HCT116 (cell line): ENCODE data around the gene TUBB8. TPM values are rescaled to one million over a fixed set of nuclear protein-coding genes. Genes with fewer than 3 reads are reported as not detected.

Experiments used
- ATAC-seq: fragments of 200-7000 bp; cut with Tn5 transposase; 2 replicates; pipeline ENCODE4 v1.9.1; 2020; ENCODE audit warnings: mild to moderate bottlenecking, moderate library complexity
- BruUV-seq: library from RNA; stranded (reverse); fragments of 400-500 nt; replicated peaks from 2 replicates; lab custom pipeline; 2021; lab: Mats Ljungman, UMichigan
- CTCF ChIA-PET: fragments of 300-600 bp; sonication (Branson Sonifier 250); formaldehyde crosslinking; loops from one replicate; lab custom pipeline; 2021; ENCODE audit warnings: antibody characterized with exemption; lab: Charles Lee
- POLR2A ChIA-PET: fragments of 300-600, 350-600 bp; sonication (Branson Sonifier 250); formaldehyde crosslinking; loops from one replicate; lab custom pipeline; 2021; ENCODE audit warnings: antibody characterized with exemption; lab: Charles Lee
- RAD21 ChIA-PET, 2 experiments: fragments of 300-600 bp; sonication (Branson Sonifier 250); formaldehyde crosslinking; loops; one replicate each; lab custom pipeline; 2023; ENCODE audit warnings: low total read pairs in 2 of 2; ENCODE audit not compliant: uncharacterized antibody in 2 of 2, unreplicated experiment in 2 of 2, low non-redundant PET in 1 of 2; lab: Charles Lee
- DNase-seq: peaks from one replicate; pipeline ENCODE4 v3.0.0-alpha.2; 2010; ENCODE audit warnings: low read depth, low spot score
- H2AFZ ChIP-seq: fragments of 200-600 bp; shearing (Covaris generic), sonication (generic); 2 replicates; pipeline ENCODE4 v1.6.1; 2017; ENCODE audit warnings: low read depth, mixed run types, mixed read lengths, antibody characterized with exemption, low read length; ENCODE audit not compliant: poor library complexity, severe bottlenecking
- H3K27ac ChIP-seq: 2 replicates; pipeline ENCODE4 v1.5.1; 2012; ENCODE audit warnings: low read depth, low read length
- H3K27me3 ChIP-seq: fragments of 200-600 bp; sonication (generic); 2 replicates; pipeline ENCODE4 v1.6.1; 2016; ENCODE audit warnings: mixed run types, low read length, mixed read lengths; ENCODE audit not compliant: insufficient read depth
- H3K36me3 ChIP-seq, 2 experiments: fragments of 200-500 bp in 1 of 2; fragments of 200-600 bp in 1 of 2; sonication (Bioruptor generic) in 1 of 2; sonication (generic) in 1 of 2; 2 replicates each; pipeline versions ENCODE4 v1.5.1 to v1.6.1; 2014 to 2016; ENCODE audit warnings: low read length in 2 of 2, inconsistent platforms in 1 of 2, mixed read lengths in 1 of 2, mixed run types in 1 of 2; ENCODE audit not compliant: insufficient read depth in 2 of 2, control insufficient read depth in 1 of 2
- H3K4me1 ChIP-seq, 2 experiments: fragments of 200-600 bp in 1 of 2; sonication (generic) in 1 of 2; 2 replicates each; pipeline versions ENCODE4 v1.5.1 to v1.6.1; 2012 to 2017; ENCODE audit warnings: low read length in 2 of 2, inconsistent platforms in 1 of 2, mild to moderate bottlenecking in 1 of 2, mixed read lengths in 1 of 2, mixed run types in 1 of 2, moderate library complexity in 1 of 2; ENCODE audit not compliant: insufficient read depth in 2 of 2, control insufficient read depth in 1 of 2
- H3K4me2 ChIP-seq: fragments of 200-600 bp; sonication (generic); 2 replicates; pipeline ENCODE4 v1.6.1; 2017; ENCODE audit warnings: mixed run types, low read length, mixed read lengths
- H3K4me3 ChIP-seq, 2 experiments: fragments of 200-600 bp in 1 of 2; sonication (generic) in 1 of 2; replicated peaks in 1 of 2; 2 replicates each; pipeline ENCODE4 v1.5.1; 2011 to 2016; ENCODE audit warnings: low read length in 2 of 2, control low read depth in 1 of 2, low read depth in 1 of 2, mild to moderate bottlenecking in 1 of 2, mixed read lengths in 1 of 2, mixed run types in 1 of 2
- H3K79me2 ChIP-seq: fragments of 200-600 bp; sonication (generic); 2 replicates; pipeline ENCODE4 v1.6.1; 2017; ENCODE audit warnings: mild to moderate bottlenecking, mixed run types, low read length, moderate library complexity, mixed read lengths; ENCODE audit not compliant: insufficient read depth
- H3K9ac ChIP-seq: fragments of 200-600 bp; sonication (generic); 2 replicates; pipeline ENCODE4 v1.6.1; 2016; ENCODE audit warnings: low read length, mixed read lengths
- H3K9me2 ChIP-seq: fragments of 200-600 bp; sonication (generic), shearing (Covaris generic); 2 replicates; pipeline ENCODE4 v1.6.1; 2017; ENCODE audit warnings: mixed run types, mild to moderate bottlenecking, moderate library complexity; ENCODE audit not compliant: insufficient read depth
- H3K9me3 ChIP-seq, 2 experiments: fragments of 200-500 bp in 1 of 2; fragments of 200-600 bp in 1 of 2; sonication (Bioruptor generic) in 1 of 2; sonication (generic) in 1 of 2; 2 replicates each; pipeline ENCODE4 v1.6.1; 2014 to 2017; ENCODE audit warnings: low read length in 2 of 2, mixed read lengths in 2 of 2, inconsistent platforms in 1 of 2, low read depth in 1 of 2, mild to moderate bottlenecking in 1 of 2, mixed run types in 1 of 2, moderate library complexity in 1 of 2; ENCODE audit not compliant: control insufficient read depth in 1 of 2, insufficient read depth in 1 of 2
- H4K20me1 ChIP-seq: fragments of 200-600 bp; sonication (generic), shearing (Covaris generic); 2 replicates; pipeline ENCODE4 v1.6.1; 2017; ENCODE audit warnings: mixed run types, mild to moderate bottlenecking, moderate library complexity; ENCODE audit not compliant: insufficient read depth
- EGR1 ChIP-seq: IDR thresholded peaks from 2 replicates; pipeline ENCODE4 v1.6.1; 2012; ENCODE audit warnings: low read depth
- EZH2 ChIP-seq: fragments of 200-600 bp; sonication (generic); IDR thresholded peaks from 2 replicates; pipeline ENCODE4 v1.6.1; 2017; ENCODE audit warnings: antibody characterized with exemption, mixed run types
- POLR2AphosphoS5 ChIP-seq: IDR thresholded peaks from 2 replicates; pipeline ENCODE4 v1.6.1; 2011; ENCODE audit warnings: mild to moderate bottlenecking, low read depth, low read length, moderate library complexity
- SP1 ChIP-seq: IDR thresholded peaks from 2 replicates; pipeline ENCODE4 v1.6.1; 2012; ENCODE audit warnings: low read depth
- SRF ChIP-seq: IDR thresholded peaks from 2 replicates; pipeline ENCODE4 v1.6.1; 2012; ENCODE audit warnings: low read depth
- ZFX ChIP-seq: fragments of 450-650 bp; IDR thresholded peaks from 2 replicates; pipeline ENCODE4 v1.6.1; 2017
- ZNF274 ChIP-seq: fragments of 200-500 bp; sonication (Bioruptor generic); IDR thresholded peaks from 2 replicates; pipeline ENCODE4 v1.6.1; 2014; ENCODE audit warnings: mild to moderate bottlenecking, low read depth, low read length, inconsistent platforms
- intact Hi-C: fragments of 100-400 bp; cut with micrococcal nuclease; formaldehyde crosslinking; loops from 2 replicates; pipeline ENCODE4 v1.10.0; 2022
- total RNA-seq: library from RNA; stranded (reverse); gene quantifications from one replicate; pipeline ENCODE4 v1.2.1, GENCODE V29; 2021; ENCODE audit not compliant: unreplicated experiment
- TF ChIP-seq, protein P1 (sequence below): IDR thresholded peaks from 2 replicates; pipeline ENCODE4 v1.6.1; 2012; ENCODE audit warnings: low read depth
- TF ChIP-seq, protein P2 (sequence below): IDR thresholded peaks from 2 replicates; pipeline ENCODE4 v1.6.1; 2011; ENCODE audit warnings: mild to moderate bottlenecking, low read length, moderate library complexity; ENCODE audit not compliant: insufficient replicate concordance; ENCODE audit errors: extremely low read depth

TUBB8 gene
- total RNA-seq, 1 experiment from 2014 or later, result 0.39 TPM

DNA sequence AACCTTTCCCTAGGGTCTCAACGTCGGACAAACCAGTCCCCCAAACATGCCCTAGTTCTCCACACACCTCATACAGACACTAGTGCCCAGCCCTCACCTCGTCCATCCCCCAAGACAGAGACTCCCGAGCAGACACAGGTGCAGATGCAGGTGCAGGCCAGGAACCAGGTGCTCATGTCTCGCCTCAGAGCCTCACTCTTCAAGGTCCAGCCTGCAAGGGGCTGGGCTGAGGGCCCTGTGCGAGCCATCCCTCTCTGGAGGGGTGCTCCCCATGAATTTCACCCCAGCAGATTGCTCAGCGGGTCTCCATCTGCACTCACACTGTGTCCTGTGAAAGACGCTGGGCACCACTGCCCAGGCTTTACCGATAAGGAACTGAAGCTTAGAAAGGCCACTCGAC, 36.9 kb upstream of the TUBB8 start:
- Histone ChIP-seq H3K4me1 (peaks cover 3 to 5% of the 10 kb centered on the region in 2 experiments; a peak in 2 of 4 replicates), H3K4me2 (no peak overlapping the region), H3K4me3 (no peak overlapping the region), H3K27me3 (no peaks in the 10 kb centered on the region), H3K27ac (no peak overlapping the region), H3K79me2 (no peaks in the 10 kb centered on the region), H2AFZ (no peak overlapping the region), H3K36me3 (no peaks in the 10 kb centered on the region), H3K9me2 (no peaks in the 10 kb centered on the region), H4K20me1 (no peaks in the 10 kb centered on the region), H3K9me3 (no peaks in the 10 kb centered on the region), H3K9ac (no peak overlapping the region)
- TF ChIP-seq EGR1 (no peak), ZFX (no peak), ZNF274 (no peak), EZH2 (no peak), SP1 (no peak), SRF (no peak), POLR2AphosphoS5 (no peak)
- TF ChIP-seq, protein P1, sequence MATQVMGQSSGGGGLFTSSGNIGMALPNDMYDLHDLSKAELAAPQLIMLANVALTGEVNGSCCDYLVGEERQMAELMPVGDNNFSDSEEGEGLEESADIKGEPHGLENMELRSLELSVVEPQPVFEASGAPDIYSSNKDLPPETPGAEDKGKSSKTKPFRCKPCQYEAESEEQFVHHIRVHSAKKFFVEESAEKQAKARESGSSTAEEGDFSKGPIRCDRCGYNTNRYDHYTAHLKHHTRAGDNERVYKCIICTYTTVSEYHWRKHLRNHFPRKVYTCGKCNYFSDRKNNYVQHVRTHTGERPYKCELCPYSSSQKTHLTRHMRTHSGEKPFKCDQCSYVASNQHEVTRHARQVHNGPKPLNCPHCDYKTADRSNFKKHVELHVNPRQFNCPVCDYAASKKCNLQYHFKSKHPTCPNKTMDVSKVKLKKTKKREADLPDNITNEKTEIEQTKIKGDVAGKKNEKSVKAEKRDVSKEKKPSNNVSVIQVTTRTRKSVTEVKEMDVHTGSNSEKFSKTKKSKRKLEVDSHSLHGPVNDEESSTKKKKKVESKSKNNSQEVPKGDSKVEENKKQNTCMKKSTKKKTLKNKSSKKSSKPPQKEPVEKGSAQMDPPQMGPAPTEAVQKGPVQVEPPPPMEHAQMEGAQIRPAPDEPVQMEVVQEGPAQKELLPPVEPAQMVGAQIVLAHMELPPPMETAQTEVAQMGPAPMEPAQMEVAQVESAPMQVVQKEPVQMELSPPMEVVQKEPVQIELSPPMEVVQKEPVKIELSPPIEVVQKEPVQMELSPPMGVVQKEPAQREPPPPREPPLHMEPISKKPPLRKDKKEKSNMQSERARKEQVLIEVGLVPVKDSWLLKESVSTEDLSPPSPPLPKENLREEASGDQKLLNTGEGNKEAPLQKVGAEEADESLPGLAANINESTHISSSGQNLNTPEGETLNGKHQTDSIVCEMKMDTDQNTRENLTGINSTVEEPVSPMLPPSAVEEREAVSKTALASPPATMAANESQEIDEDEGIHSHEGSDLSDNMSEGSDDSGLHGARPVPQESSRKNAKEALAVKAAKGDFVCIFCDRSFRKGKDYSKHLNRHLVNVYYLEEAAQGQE, result no peak
- TF ChIP-seq, protein P2, sequence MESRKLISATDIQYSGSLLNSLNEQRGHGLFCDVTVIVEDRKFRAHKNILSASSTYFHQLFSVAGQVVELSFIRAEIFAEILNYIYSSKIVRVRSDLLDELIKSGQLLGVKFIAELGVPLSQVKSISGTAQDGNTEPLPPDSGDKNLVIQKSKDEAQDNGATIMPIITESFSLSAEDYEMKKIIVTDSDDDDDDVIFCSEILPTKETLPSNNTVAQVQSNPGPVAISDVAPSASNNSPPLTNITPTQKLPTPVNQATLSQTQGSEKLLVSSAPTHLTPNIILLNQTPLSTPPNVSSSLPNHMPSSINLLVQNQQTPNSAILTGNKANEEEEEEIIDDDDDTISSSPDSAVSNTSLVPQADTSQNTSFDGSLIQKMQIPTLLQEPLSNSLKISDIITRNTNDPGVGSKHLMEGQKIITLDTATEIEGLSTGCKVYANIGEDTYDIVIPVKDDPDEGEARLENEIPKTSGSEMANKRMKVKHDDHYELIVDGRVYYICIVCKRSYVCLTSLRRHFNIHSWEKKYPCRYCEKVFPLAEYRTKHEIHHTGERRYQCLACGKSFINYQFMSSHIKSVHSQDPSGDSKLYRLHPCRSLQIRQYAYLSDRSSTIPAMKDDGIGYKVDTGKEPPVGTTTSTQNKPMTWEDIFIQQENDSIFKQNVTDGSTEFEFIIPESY, result no peak
- ATAC-seq, result no peak
- CTCF ChIA-PET, result interaction anchor here (1.0 kb wide), 1 partner anchor 9 kb away, joined by 4 read pairs; no protein-coding TSS in a partner anchor
- intact Hi-C loops, result no loop called here
- BruUV-seq, result no TSS peak
- DNase-seq, result no peak
- RAD21 ChIA-PET, result no interaction called here
- POLR2A ChIA-PET, result no interaction called here
